Measurements from ENCODE around the gene ABCG8.
"Not testable (repeated sequence)": the region's sequence is repeated elsewhere in the genome, so short reads cannot be mapped to it uniquely, and the experiment has no call there.

The ABCG8 gene

GRCh38 chr2:43874776-43875451 is 36.1 kb downstream of the ABCG8 start:
- no peak for DNase-seq

- peak; percentile 12 to 63 for DNase-seq
These were observed 39.2 kb downstream of the ABCG8 start for GRCh38 chr2:43877782-43878464.

- DNase-seq: no peak
These were observed 40.5 kb downstream of the ABCG8 start for GRCh38 chr2:43879261-43879660.

DNA sequence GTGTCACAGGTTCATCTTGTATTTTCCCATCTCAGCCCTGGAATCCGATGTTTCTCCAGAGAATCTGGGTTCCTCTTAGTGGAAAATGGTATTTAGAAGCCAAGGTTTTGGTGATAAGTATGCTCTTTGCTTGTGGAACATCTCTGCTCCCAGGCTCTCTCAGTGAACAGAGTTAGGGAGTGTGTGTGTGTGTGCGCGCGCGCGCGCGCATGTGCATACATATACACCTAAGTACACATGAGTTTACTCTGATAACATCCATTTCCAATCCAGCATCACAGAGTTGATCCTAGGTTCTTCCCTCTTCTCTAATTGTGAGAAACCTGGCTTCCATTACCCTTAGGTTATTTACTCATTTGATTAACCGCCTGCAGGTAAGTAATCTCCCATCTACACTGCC is 41.7 kb downstream of the ABCG8 start:
- no peak for DNase-seq

GRCh38 chr2:43880952-43881351 is 42.2 kb downstream of the ABCG8 start:
- DNase-seq: no peak

- DNase-seq: no peak
These were observed 43.5 kb downstream of the ABCG8 start for GRCh38 chr2:43882312-43882711.

GRCh38 chr2:43884689-43885088 is 45.9 kb downstream of the ABCG8 start:
- DNase-seq: no peak

- DNase-seq: no peak
These were observed 46.4 kb downstream of the ABCG8 start for GRCh38 chr2:43885132-43885632.

DNA sequence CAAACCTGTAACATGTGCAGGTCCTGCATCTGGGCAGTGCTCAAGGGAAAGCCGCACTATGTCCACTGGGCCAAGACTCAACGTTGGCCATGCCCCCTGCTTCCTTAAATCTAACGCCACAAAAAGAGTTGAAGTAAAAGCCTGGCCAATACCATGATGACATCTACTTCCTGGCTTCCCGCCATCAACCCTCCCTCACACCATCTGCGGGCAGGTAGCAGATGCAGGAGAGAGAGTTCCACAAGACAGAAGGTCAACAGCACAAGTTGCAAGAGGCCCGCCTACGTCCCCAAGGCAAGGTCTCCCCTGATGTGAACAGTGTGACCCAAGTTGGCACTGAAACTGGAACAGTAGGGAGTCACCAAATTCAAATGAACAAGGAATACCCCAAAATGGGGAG is 48.4 kb downstream of the ABCG8 start:
- no peak for DNase-seq

DNA sequence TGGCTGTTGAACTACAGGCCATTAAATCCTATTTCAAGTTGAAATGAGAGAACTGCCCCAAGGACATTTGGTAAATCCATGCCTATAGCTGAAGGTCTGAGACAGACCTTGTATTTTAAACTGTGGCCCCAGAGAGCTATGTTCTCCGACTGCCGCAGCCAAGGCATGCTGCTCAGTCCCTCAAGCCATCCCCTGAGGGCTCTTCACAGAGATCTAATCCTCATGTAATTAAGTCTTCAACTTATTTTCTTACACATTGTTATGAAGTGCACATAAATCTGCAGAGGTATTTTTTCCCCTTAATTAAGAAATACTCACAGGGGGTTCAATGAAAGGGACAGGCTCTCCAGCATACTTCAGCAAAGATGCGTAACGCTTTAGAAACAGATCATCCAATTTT is 50.6 kb downstream of the ABCG8 start:
- DNase-seq: no peak

DNA sequence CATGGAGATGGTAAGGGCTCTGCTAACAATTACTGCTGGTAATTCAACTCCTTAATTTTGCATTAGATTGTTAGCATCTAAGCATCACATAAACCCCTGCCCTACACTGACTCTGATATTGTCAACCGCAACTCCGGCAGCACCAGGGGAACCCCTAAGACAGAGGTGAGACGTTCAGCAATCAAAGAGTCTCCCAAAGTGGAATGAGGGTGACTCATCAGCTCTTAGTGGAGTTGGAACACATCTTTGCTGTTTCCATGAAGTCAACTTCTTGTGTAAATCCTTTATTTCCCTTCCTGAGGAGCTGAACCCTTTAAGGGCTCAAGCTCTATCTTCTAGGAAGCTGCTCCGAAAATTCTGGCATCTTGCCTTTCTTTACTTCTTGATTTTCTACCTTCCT is 52.1 kb downstream of the ABCG8 start:
- no peak for DNase-seq

DNA sequence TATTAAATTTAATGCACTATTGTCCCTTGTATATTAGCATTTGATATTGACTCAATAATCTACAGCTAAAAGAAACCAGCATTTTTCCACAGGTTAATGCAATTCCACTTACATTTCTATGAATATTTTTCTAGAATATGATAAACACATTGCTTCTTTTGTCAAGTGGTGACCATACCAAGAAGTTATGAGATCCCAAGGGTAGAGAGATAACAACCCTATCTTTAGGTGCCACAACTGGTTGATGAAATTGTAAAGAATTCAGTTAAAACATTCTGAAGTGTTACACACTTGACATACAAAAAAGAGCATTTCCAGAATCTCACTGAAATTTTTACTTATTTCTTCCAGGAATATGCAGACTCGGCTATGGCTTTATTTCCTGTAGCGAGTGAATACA is 56.0 kb downstream of the ABCG8 start:
- no peak for DNase-seq

GRCh38 chr2:43896906-43897305 is 58.1 kb downstream of the ABCG8 start:
- DNase-seq: no peak

DNA sequence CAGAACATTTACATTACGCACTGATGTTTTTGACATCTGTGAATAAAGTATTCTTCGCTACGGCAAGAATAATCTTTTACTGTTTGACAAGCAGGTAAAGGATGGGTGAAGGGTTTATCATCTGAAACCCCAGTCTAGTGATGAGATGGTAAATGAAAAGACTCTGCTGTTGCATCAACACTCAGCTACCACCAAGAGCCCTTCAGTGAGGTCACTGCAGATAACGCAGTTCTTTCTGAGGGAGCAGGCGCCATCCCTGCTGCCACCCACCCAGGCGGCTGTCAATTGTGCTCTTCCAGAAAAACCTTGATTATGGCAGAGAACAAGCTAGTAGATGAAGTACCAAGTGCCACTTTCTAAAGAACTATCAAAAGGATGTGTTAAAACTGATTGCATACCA is 58.7 kb downstream of the ABCG8 start:
- DNase-seq: no peak

DNA sequence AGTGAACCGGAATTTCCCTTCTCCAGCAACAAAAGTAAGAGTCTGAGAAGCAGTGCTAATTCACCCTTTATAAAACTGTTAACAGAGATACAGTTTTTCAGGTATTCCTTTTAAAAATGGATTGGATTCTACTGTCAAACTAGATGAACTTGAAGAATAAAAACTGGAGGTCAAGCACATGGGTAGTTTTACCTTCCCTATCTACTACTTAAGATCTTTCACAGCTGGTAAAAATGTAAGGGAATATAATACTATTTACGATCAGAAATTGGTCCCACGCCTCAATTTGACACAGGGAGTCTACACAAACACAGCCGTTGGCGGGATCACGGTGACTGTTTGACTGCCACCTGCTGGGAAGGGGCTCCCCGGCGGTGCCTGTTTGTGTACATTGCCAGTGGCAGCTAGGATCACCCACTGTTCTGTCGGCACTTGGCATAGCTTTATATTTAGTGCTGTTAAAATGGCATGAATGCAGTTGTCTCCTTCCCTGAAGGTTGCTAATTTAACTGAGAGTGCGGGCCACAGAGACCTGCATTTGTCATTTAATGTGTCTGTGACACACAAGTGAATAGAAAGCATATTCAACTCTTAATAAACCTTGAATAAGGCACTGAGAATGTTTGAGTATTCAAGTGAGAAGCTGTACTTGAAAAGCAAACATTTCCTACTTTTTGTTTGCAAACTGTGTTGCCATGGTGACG is 59.5 kb downstream of the ABCG8 start:
- no peak for DNase-seq

- no peak for DNase-seq
These were observed 60.1 kb downstream of the ABCG8 start for GRCh38 chr2:43898838-43899346.

DNA sequence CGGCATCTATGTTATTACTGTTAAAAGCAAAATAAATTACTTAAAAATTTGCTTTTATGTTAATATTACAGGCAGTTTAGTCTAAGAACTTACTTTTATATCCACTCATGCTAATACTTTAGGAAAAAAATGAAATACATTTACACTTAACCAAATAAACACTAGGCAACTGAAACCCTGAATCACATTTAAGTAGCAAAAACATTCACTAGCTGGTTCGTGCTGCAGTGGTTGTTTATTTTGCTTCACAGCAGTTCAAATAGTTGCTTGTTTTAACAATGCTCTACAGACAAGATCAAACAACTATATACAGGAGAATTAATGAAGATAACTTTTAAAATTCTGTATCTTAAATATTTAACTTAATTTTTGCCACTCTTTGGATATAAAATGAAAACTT is 60.8 kb downstream of the ABCG8 start:
- DNase-seq: no peak

GRCh38 chr2:43905371-43905803 is 66.6 kb downstream of the ABCG8 start:
- no peak for DNase-seq

- DNase-seq: no peak
These were observed 67.1 kb downstream of the ABCG8 start for GRCh38 chr2:43905871-43906270.

DNA sequence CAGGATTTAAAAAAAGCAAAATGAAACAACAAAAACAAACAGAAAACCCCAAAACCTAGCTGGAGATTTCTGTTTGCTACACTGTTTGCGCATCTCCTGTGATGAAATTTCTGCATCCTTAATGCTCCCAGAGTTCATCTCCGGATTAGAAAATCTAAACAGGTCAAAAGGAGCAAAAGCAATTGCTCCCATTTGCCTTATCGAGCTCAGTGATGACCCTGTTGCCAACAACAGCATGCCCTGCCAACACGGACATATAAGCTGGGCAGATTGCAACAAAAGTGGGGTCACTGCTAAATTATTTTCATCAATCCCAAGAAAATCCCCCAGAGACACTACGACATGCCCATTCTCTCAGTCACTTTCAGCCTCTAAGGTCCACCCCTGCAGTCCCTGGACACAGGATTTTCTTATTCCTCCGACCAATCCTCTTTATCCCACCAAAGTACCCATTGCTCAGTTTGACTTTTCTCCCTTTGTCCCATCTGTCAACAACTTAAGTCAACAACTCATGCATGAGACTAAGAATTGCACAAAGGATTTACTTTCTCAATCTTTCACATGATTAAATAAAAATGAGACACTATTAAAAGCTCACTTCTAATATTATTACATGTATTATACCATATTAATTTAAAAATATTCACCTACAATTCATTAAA is 67.8 kb downstream of the ABCG8 start:
- no peak for DNase-seq

DNA sequence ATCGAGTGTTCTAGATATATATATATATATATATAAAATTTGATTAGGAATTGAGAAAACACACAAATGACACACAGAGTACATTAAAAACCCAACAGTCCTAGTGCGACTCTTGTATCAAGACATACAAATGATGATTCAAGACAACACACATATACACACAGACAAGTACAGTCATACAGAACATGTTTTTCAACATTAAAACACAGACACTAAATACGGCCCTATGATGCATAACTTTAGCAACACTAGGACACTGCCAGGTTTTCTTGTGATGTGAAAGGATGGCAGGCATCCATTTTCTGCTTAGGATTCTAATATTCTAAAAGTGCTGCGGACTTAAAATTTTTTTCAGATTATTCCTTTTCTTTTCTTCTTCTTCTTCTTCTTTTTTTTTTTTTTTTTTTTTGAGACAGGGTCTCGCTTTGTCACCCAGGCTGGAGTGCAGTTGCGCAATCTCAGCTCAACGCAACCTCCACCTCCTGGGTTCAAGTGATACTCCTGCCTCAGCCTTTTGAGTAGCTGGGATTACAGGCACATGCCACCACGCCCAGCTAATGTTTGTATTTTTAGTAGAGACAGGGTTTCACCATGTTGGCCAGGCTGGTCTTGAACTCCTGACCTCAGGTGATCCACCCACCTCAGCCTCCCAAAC is 72.5 kb downstream of the ABCG8 start:
- not testable (repeated sequence) for DNase-seq

- no peak for DNase-seq
These were observed 85.7 kb downstream of the ABCG8 start for GRCh38 chr2:43924463-43924862.

DNA sequence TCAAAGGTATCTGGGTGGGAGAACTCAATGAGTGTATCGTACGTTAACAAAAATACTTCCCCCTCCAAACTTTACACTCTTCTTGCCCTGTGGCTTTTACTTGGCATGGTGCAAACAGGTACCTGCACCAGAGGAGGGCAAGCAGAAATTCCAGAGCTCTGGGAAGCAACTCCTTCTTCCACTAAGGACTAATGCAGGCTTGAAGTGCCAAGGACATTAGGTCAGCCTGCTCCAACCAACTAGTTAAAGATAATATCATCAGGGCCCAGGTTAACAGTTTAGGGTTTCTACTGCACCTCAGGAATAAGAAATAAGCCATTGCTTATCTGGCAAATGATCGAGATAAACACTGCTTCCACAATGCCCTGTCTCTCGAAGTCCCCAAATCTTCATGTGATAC is 86.7 kb downstream of the ABCG8 start:
- DNase-seq: no peak
